Globus pallidus (tissue), 1 donor: ENCODE measurements around the gene B3GNT8.
"Not testable (repeated sequence)": the region's sequence is repeated elsewhere in the genome, so short reads cannot be mapped to it uniquely, and the experiment has no call there.

Experiments
- DNase-seq: peaks from one replicate; pipeline ENCODE4 v3.0.0-alpha.2; 2015; ENCODE audit warnings: low spot score

Gene B3GNT8

GRCh38 chr19:41426952-41427646 is at the start of gene B3GNT8:
Gene B3GNT8, minus strand, starts transcription at chr19:41427374. Its CDS starts 596 bp downstream, at chr19:41426778.
- no peak for DNase-seq

- DNase-seq: no peak
Observed at GRCh38 chr19:41476583-41476982, 49.4 kb upstream of the B3GNT8 start.

GRCh38 chr19:41463257-41464256 is 36.4 kb upstream of the B3GNT8 start:
- not testable (repeated sequence) for DNase-seq

GRCh38 chr19:41462497-41462896 is 35.3 kb upstream of the B3GNT8 start:
- no peak for DNase-seq

GRCh38 chr19:41457241-41457640 is 30.1 kb upstream of the B3GNT8 start:
- DNase-seq: no peak

- no peak for DNase-seq
Observed at GRCh38 chr19:41456342-41456918, 29.3 kb upstream of the B3GNT8 start.

- no peak for DNase-seq
Observed at GRCh38 chr19:41455936-41456335, 28.8 kb upstream of the B3GNT8 start.

- no peak for DNase-seq
Observed at GRCh38 chr19:41452584-41453275, 25.6 kb upstream of the B3GNT8 start.

- DNase-seq: no peak
Observed at GRCh38 chr19:41449865-41450178, 22.6 kb upstream of the B3GNT8 start.

- peak; percentile 59 for DNase-seq
Observed at GRCh38 chr19:41449079-41449864, 22.1 kb upstream of the B3GNT8 start.

GRCh38 chr19:41447732-41448332 is 20.7 kb upstream of the B3GNT8 start:
- DNase-seq: no peak

- DNase-seq: no peak
Observed at GRCh38 chr19:41445575-41445974, 18.4 kb upstream of the B3GNT8 start.

GRCh38 chr19:41443813-41444455 is 16.8 kb upstream of the B3GNT8 start:
- DNase-seq: no peak

- DNase-seq: no peak
Observed at GRCh38 chr19:41442473-41443355, 15.5 kb upstream of the B3GNT8 start, which contains the start of gene ERICH4. Gene ERICH4, plus strand, starts transcription at chr19:41443156. Its CDS starts 14 bp downstream, at chr19:41443170.

- no peak for DNase-seq
Observed at GRCh38 chr19:41441321-41441945, 14.3 kb upstream of the B3GNT8 start.

GRCh38 chr19:41439441-41440222 is 12.5 kb upstream of the B3GNT8 start, which contains the start of gene DMAC2:
Gene DMAC2, minus strand, starts transcription at chr19:41439912. Its CDS starts 13 bp downstream, at chr19:41439899.
- DNase-seq: peak; percentile 96

- no peak for DNase-seq
Observed at GRCh38 chr19:41437944-41438574, 10.9 kb upstream of the B3GNT8 start.

- no peak for DNase-seq
Observed at GRCh38 chr19:41436674-41436951, 9.4 kb upstream of the B3GNT8 start.
